ENCODE results near the gene IGSF9. TPM values are rescaled to one million over a fixed set of nuclear protein-coding genes. Genes with fewer than 3 reads are reported as not detected.

IGSF9 gene
- total and polyA plus RNA-seq, 2 of the 13 experiments (the other 11 are each of a cell fraction or from before 2014, with no cell fraction given), result 0.03 TPM; not detected in 1

DNA sequence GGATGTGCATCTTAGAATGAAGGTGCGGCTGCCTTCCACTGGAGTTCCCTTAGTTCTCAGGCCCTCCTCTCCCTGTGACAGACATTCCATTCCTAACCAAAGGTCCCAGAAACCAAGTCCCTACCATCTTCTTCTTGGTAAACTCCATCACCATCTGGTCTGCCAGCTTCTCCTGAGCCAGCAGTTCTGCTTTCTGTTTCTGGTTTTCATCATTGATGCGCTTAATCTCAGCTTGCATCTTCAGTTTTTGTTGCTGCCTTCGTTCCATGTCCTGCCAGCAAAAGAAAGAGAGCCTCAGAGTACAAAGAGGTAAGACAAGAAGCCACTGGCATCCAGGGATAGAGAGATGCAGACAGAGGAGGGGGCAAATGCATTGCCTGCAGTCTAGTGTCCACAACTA is 65.0 kb downstream of the IGSF9 start (continued):
- TF ChIP-seq ZNF335 (CRISPR knock-in tag; IDR thresholded peaks at IDR 0.05), result no peak
- TF ChIP-seq STAG1 (CRISPR knock-in tag; IDR thresholded peaks at IDR 0.05), result no peak
- TF ChIP-seq ZNF747 (CRISPR knock-in tag; IDR thresholded peaks at IDR 0.05; ENCODE audit: borderline replicate concordance), result no peak
- TF ChIP-seq ZNF337 (CRISPR knock-in tag; IDR thresholded peaks at IDR 0.05; ENCODE audit: borderline replicate concordance, low read depth), result no peak
- TF ChIP-seq CBX1 (IDR thresholded peaks at IDR 0.05; ENCODE audit: low read depth), result no peak
- no peak for TF ChIP-seq BHLHE40 (IDR thresholded peaks at IDR 0.05; ENCODE audit: low read length)
- TF ChIP-seq ASH2L (IDR thresholded peaks at IDR 0.05; ENCODE audit: insufficient read length, low read depth, low read length), result no peak

DNA sequence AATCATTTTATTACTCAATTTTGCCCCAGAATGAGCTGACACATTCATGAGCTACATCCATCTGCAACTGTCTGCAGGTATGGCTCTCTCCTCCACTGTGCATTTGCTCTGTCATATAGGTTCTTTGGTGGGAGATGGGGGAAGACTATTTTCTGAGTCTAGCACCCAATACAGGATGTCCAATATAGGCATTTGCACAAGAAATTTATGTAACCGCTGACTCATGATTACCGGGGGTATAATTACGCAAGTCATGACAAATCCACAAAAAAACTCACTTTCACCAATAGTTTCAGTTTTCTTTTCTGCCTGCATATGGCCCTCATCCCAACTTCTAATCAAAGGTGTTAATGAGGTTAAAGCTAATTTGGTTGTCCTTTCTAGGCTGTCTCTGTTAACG is 65.4 kb downstream of the IGSF9 start:
- H3K79me2 ChIP-seq (ENCODE audit: insufficient read depth, low read length), result no peaks in the 10 kb centered on the region
- no peak overlapping the region for H3K27ac ChIP-seq (ENCODE audit: extremely low read length, insufficient read depth, low read length)
- no peaks in the 10 kb centered on the region for H4K20me1 ChIP-seq (ENCODE audit: insufficient read depth, low read length)
- no peak overlapping the region for H3K9ac ChIP-seq (ENCODE audit: insufficient read depth, low read depth, low read length)
- POLR2A ChIA-PET, result no interaction called here
- DNase-seq (ENCODE audit: low spot score), result no peak
- H3K4me3 ChIP-seq (replicated peaks in 1 of 3; ENCODE audit: insufficient read depth in 1 of 3, low read depth in 2 of 3, low read length in 3 of 3), result no peak overlapping the region
- 16% methylated on average over 4 of the region's 4 CpGs for WGBS (ENCODE audit: low lambda C conversion rate)
- in situ Hi-C loops (cut with HindIII; ENCODE audit: extremely low pct_ligation_motif_present, low pct_unique_long_range_greater_than_20kb), result no loop called here
- no peak for FAIRE-seq
- peaks cover 0 to under 1% of the 10 kb centered on the region in 2 experiments; a peak in 2 of 5 replicates for H3K27me3 ChIP-seq (ENCODE audit: control insufficient read depth in 1 of 2, insufficient read depth in 2 of 2, low read length in 2 of 2)
- peak; percentile 39; the same call in 1 of the 2 replicates for TF ChIP-seq NFE2L2 (IDR thresholded peaks at IDR 0.05; ENCODE audit: low read length)
- TF ChIP-seq KDM2A (CRISPR knock-in tag; IDR thresholded peaks at IDR 0.05; ENCODE audit: borderline replicate concordance, low read depth), result no peak
- TF ChIP-seq MAFK (conservative IDR thresholded peaks at IDR 0.05 in 1 of 2, IDR thresholded peaks at IDR 0.05 in 1 of 2; ENCODE audit: low read length in 2 of 2), result peak; percentile 72 to 84
- peak; percentile 90 for TF ChIP-seq MAFF (IDR thresholded peaks at IDR 0.05; ENCODE audit: low read depth, low read length)
- TF ChIP-seq ZKSCAN8 (CRISPR knock-in tag; IDR thresholded peaks at IDR 0.05; ENCODE audit: borderline replicate concordance), result no peak
- H2AFZ ChIP-seq (ENCODE audit: low read length), result no peak overlapping the region
- ATAC-seq, result no peak
- CTCF ChIA-PET (ENCODE audit: low intra/inter-chr PET ratio, low total read pairs), result no interaction called here
- BruUV-seq (replicated peaks), result no TSS peak
- intact Hi-C loops (cut with micrococcal nuclease; ENCODE audit: unreplicated experiment), result no loop called here
- H3K4me1 ChIP-seq (ENCODE audit: insufficient read depth, low read length), result no peaks in the 10 kb centered on the region
- H3K4me2 ChIP-seq (ENCODE audit: low read depth, low read length), result no peak overlapping the region
- no peaks in the 10 kb centered on the region for H3K36me3 ChIP-seq (replicated peaks in 1 of 2; ENCODE audit: control insufficient read depth in 1 of 2, insufficient read depth in 2 of 2, low read length in 2 of 2)
- no peaks in the 10 kb centered on the region for H3K9me3 ChIP-seq (ENCODE audit: low read length)
